Neural crest cell (in vitro differentiated cells): Measurements from ENCODE around the gene HUS1. TPM values are rescaled to one million over a fixed set of nuclear protein-coding genes. Genes with fewer than 3 reads are reported as not detected.

Source experiments
- DNase-seq: peaks from one replicate; pipeline ENCODE4 v3.0.0; 2021; ENCODE audit warnings: low read depth, mixed read lengths, low spot score
- H3K27ac Mint-ChIP-seq: one replicate; pipeline ENCODE4 v1.8.0; 2021; ENCODE audit warnings: mild to moderate bottlenecking, mixed read lengths; ENCODE audit not compliant: unreplicated experiment
- H3K27me3 Mint-ChIP-seq: 2 replicates; pipeline ENCODE4 v1.8.0; 2021; ENCODE audit warnings: low read depth, mild to moderate bottlenecking, mixed read lengths
- H3K36me3 Mint-ChIP-seq: 2 replicates; pipeline ENCODE4 v1.8.0; 2021; ENCODE audit warnings: low read depth, mild to moderate bottlenecking, mixed read lengths
- H3K4me1 Mint-ChIP-seq: 2 replicates; pipeline ENCODE4 v1.8.0; 2021; ENCODE audit warnings: mixed read lengths
- H3K4me3 Mint-ChIP-seq: one replicate; pipeline ENCODE4 v1.8.0; 2021; ENCODE audit warnings: mild to moderate bottlenecking, mixed read lengths
- H3K9me3 Mint-ChIP-seq: 2 replicates; pipeline ENCODE4 v1.8.0; 2021; ENCODE audit warnings: mixed read lengths
- total RNA-seq: library from RNA; stranded (reverse); gene quantifications from 2 replicates; pipeline ENCODE4 v1.2.1, GENCODE V29; 2021
- TF ChIP-seq, protein P1 (sequence below): fragments of 200-600 bp; sonication (generic); conservative IDR thresholded peaks from 2 replicates; pipeline ENCODE4 v1.5.0; 2021; ENCODE audit warnings: antibody characterized with exemption, mild to moderate bottlenecking

HUS1 gene
- total RNA-seq, 1 donor from 2014 or later = 43.1 TPM

DNA sequence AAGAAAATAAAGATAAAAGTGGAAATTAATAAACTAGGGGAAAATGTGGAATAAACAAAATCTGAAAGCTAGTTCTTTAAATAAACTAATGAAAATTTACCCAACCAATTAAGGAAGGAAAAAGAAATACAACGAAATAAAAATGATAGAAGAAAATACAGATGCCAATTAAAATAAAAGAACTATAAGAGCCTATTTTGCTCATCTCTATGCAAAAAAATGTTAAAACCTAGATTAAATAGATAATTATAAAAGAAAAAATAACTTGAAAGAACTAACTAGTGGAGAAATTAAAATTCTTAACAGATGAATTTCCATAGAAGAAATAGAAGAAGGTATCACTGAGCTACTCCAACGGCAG, 63.8 kb downstream of the HUS1 start:
- DNase-seq = no peak
- Mint-ChIP-seq H3K4me3 (no peak overlapping the region), H3K9me3 (peaks cover 14% of the 10 kb centered on the region), H3K27ac (no peak overlapping the region), H3K27me3 (no peaks in the 10 kb centered on the region), H3K36me3 (peaks cover 15% of the 10 kb centered on the region), H3K4me1 (peaks cover 17% of the 10 kb centered on the region)
- TF ChIP-seq, protein P1, sequence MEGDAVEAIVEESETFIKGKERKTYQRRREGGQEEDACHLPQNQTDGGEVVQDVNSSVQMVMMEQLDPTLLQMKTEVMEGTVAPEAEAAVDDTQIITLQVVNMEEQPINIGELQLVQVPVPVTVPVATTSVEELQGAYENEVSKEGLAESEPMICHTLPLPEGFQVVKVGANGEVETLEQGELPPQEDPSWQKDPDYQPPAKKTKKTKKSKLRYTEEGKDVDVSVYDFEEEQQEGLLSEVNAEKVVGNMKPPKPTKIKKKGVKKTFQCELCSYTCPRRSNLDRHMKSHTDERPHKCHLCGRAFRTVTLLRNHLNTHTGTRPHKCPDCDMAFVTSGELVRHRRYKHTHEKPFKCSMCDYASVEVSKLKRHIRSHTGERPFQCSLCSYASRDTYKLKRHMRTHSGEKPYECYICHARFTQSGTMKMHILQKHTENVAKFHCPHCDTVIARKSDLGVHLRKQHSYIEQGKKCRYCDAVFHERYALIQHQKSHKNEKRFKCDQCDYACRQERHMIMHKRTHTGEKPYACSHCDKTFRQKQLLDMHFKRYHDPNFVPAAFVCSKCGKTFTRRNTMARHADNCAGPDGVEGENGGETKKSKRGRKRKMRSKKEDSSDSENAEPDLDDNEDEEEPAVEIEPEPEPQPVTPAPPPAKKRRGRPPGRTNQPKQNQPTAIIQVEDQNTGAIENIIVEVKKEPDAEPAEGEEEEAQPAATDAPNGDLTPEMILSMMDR = no peak

DNA sequence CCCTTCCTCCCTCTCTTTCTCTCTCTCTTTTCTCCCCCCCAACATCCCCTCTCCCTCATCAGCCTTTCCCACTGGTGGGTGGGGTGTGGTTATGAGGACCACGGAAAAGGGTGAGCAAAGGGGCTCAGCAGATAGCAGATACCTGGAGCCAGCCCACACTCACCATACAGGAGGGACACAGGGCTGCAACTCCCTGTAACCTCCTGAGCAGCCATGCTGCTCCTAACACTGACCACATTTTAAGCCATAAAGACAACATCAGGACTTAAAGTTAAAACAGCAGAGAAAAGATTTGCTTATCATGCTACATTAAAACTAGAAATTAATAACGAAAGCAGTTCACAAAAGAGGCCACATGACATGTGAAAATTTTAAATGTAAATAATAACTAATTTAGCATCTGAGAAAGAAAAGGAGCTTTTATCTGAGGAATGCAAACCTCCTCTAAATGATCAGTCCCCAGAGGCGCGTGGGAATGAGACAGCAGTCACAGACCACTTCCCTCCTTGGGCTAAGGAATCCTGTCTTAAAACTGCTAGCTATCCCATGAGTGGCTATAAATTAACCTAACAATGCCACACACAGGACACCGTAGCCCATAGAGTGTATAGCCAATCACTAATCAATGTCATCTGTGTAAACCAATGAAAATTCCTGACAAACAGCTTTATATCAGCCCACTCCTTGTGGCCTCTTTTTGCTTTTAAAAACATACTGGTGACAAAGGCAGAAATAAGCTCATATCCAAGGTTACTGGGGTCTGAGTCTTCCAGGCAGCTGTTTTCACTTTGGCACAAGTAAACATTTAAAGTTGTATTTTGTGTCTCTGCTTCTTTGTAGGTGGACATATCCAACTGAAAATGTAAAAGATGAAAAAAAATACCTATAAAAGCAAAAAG, 64.4 kb downstream of the HUS1 start:
- peaks cover 18% of the 10 kb centered on the region for H3K4me1 Mint-ChIP-seq
- H3K27ac Mint-ChIP-seq = no peak overlapping the region
- no peak for DNase-seq
- peaks cover 11% of the 10 kb centered on the region for H3K36me3 Mint-ChIP-seq
- peaks cover 8% of the 10 kb centered on the region for H3K9me3 Mint-ChIP-seq
- TF ChIP-seq, protein P1 = no peak
- H3K4me3 Mint-ChIP-seq = no peak overlapping the region
- H3K27me3 Mint-ChIP-seq = no peaks in the 10 kb centered on the region

Other genes starting within 250 kb of the HUS1 start
- gene PKD1L1, start 31.1 kb downstream of the HUS1 start, total RNA-seq = 0.11 and 0.19 TPM in 2 replicates
- gene SUN3, start 49.5 kb upstream of the HUS1 start, total RNA-seq = not detected in 2 replicates
- gene C7orf57, start 55.9 kb upstream of the HUS1 start, total RNA-seq = not detected in 2 replicates
- gene UPP1, start 109.7 kb upstream of the HUS1 start, total RNA-seq = 18.9 and 23.1 TPM in 2 replicates
- 0.75 and 0.89 TPM in 2 replicates for gene ABCA13, start 191.8 kb upstream of the HUS1 start, total RNA-seq